Activated T-helper 9 cell treated with anti-CD3 and anti-CD28 coated beads, Interleukin-2, amount 50 U/mL, for 16 hours (primary cell): ENCODE measurements around the gene MTLN.
"Not testable (repeated sequence)": the region's sequence is repeated elsewhere in the genome, so short reads cannot be mapped to it uniquely, and the experiment has no call there.

Experiments used
- DNase-seq: peaks from one replicate; pipeline ENCODE4 v3.0.0-alpha.2; 2020; ENCODE audit warnings: low read depth

The MTLN gene

GRCh38 chr2:110211938-110212858 is at the start of gene MTLN:
MTLN (minus strand) TSS chr2:110212547; CDS start chr2:110212525, 22 bp downstream.
- DNase-seq, result peak; percentile 53

GRCh38 chr2:110261910-110262309 is 49.6 kb upstream of the MTLN start:
- DNase-seq, result not testable (repeated sequence)

- DNase-seq, result not testable (repeated sequence)
Observed at GRCh38 chr2:110248081-110248795, 35.9 kb upstream of the MTLN start.

GRCh38 chr2:110245488-110246435 is 33.4 kb upstream of the MTLN start:
- DNase-seq, result not testable (repeated sequence)

GRCh38 chr2:110243283-110243682 is 30.9 kb upstream of the MTLN start:
- DNase-seq, result not testable (repeated sequence)

GRCh38 chr2:110234514-110234913 is 22.2 kb upstream of the MTLN start:
- not testable (repeated sequence) for DNase-seq

- DNase-seq, result not testable (repeated sequence)
Observed at GRCh38 chr2:110229886-110230285, 17.5 kb upstream of the MTLN start.

- not testable (repeated sequence) for DNase-seq
Observed at GRCh38 chr2:110222626-110223025, 10.3 kb upstream of the MTLN start.

GRCh38 chr2:110221938-110222337 is 9.6 kb upstream of the MTLN start:
- DNase-seq, result no peak

GRCh38 chr2:110220190-110220564 is 7.8 kb upstream of the MTLN start:
- DNase-seq, result no peak

- DNase-seq, result no peak
Observed at GRCh38 chr2:110219496-110220189, 7.3 kb upstream of the MTLN start.

- not testable (repeated sequence) for DNase-seq
Observed at GRCh38 chr2:110218889-110219288, 6.5 kb upstream of the MTLN start.

GRCh38 chr2:110216803-110217202 is 4.5 kb upstream of the MTLN start:
- DNase-seq, result no peak

GRCh38 chr2:110216199-110216598 is 3.9 kb upstream of the MTLN start:
- DNase-seq, result no peak

- DNase-seq, result no peak
Observed at GRCh38 chr2:110215566-110216158, 3.3 kb upstream of the MTLN start.

- no peak for DNase-seq
Observed at GRCh38 chr2:110215091-110215490, 2.7 kb upstream of the MTLN start.

GRCh38 chr2:110213522-110213921 is 1.2 kb upstream of the MTLN start:
- not testable (repeated sequence) for DNase-seq

GRCh38 chr2:110205660-110206455 is 6.5 kb downstream of the MTLN start:
- DNase-seq, result no peak

- DNase-seq, result peak; percentile 76
Observed at GRCh38 chr2:110204408-110205385, 7.7 kb downstream of the MTLN start, which contains the start of gene NPHP1. NPHP1 (minus strand) TSS chr2:110205013; CDS start chr2:110204968, 45 bp downstream.
